Neural progenitor cell (in vitro differentiated cells): ENCODE data around the gene TBC1D7. TPM values are rescaled to one million over a fixed set of nuclear protein-coding genes. Genes with fewer than 3 reads are reported as not detected.
A peak's percentile ranks its signal among the peaks of the same experiment; 100 is the strongest.

Experiments used
- DNase-seq: peaks from one replicate; pipeline ENCODE4 v3.0.0-alpha.2; 2016; ENCODE audit warnings: low spot score
- H2AFZ ChIP-seq: fragments of 200-600 bp; sonication (generic); replicated peaks from 2 replicates; pipeline ENCODE4 v1.6.1; 2016; ENCODE audit warnings: antibody characterized with exemption
- H3F3A ChIP-seq: fragments of 200-600 bp; sonication (generic); 2 replicates; pipeline ENCODE4 v1.6.1; 2016; ENCODE audit warnings: antibody characterized with exemption, low read depth
- H3K27ac ChIP-seq: fragments of 200-600 bp; sonication (generic); 2 replicates; pipeline ENCODE4 v1.5.1; 2016; ENCODE audit warnings: mild to moderate bottlenecking
- H3K27me3 ChIP-seq: fragments of 200-600 bp; sonication (generic); 2 replicates; pipeline ENCODE4 v1.6.1; 2016; ENCODE audit warnings: mild to moderate bottlenecking, moderate library complexity
- H3K36me3 ChIP-seq: fragments of 200-600 bp; sonication (generic); 2 replicates; pipeline ENCODE4 v1.5.1; 2016
- H3K4me1 ChIP-seq: fragments of 200-600 bp; sonication (generic); 2 replicates; pipeline ENCODE4 v1.6.1; 2016; ENCODE audit warnings: mixed run types
- H3K4me2 ChIP-seq: fragments of 200-600 bp; sonication (generic); 2 replicates; pipeline ENCODE4 v1.6.1; 2016
- H3K4me3 ChIP-seq: fragments of 200-600 bp; sonication (generic); 2 replicates; pipeline ENCODE4 v1.5.1; 2016
- H3K79me2 ChIP-seq: fragments of 200-600 bp; sonication (generic); 2 replicates; pipeline ENCODE4 v1.6.1; 2016; ENCODE audit warnings: low read depth
- H3K9ac ChIP-seq: fragments of 200-600 bp; sonication (generic); 2 replicates; pipeline ENCODE4 v1.6.1; 2016
- H3K9me3 ChIP-seq: fragments of 200-600 bp; sonication (generic); 2 replicates; pipeline ENCODE4 v1.5.1; 2016; ENCODE audit warnings: low read depth
- H4K20me1 ChIP-seq: fragments of 200-600 bp; sonication (generic); 2 replicates; pipeline ENCODE4 v1.6.1; 2016; ENCODE audit warnings: low read depth
- H3K27ac Mint-ChIP-seq: 3 replicates; pipeline ENCODE4 v1.8.0; 2021; ENCODE audit warnings: mixed read lengths
- H3K27me3 Mint-ChIP-seq: 2 replicates; pipeline ENCODE4 v1.8.0; 2022; ENCODE audit warnings: low read depth, mild to moderate bottlenecking, inconsistent platforms, moderate library complexity, mixed read lengths; ENCODE audit not compliant: insufficient read depth
- H3K36me3 Mint-ChIP-seq: 3 replicates; pipeline ENCODE4 v1.8.0; 2021; ENCODE audit warnings: mixed read lengths
- H3K4me1 Mint-ChIP-seq: 3 replicates; pipeline ENCODE4 v1.8.0; 2021; ENCODE audit warnings: mixed read lengths
- H3K4me3 Mint-ChIP-seq: 3 replicates; pipeline ENCODE4 v1.8.0; 2021; ENCODE audit warnings: mild to moderate bottlenecking, moderate library complexity, mixed read lengths
- H3K9me3 Mint-ChIP-seq: 3 replicates; pipeline ENCODE4 v1.8.0; 2020; ENCODE audit warnings: mixed read lengths
- EZH2 ChIP-seq: fragments of 200-600 bp; sonication (generic); IDR thresholded peaks from 2 replicates; pipeline ENCODE4 v1.6.1; 2017; ENCODE audit warnings: antibody characterized with exemption, mild to moderate bottlenecking, moderate library complexity
- EZH2phosphoT487 ChIP-seq: fragments of 200-600 bp; sonication (generic); IDR thresholded peaks from 2 replicates; pipeline ENCODE4 v1.6.1; 2017; ENCODE audit warnings: antibody characterized with exemption
- total RNA-seq: library from RNA; depleted of rRNA; stranded (reverse); fragments of >200 nt; gene quantifications from 2 replicates; pipeline ENCODE4 v1.2.3, GENCODE V29; 2015; ENCODE audit warnings: low replicate concordance
- TF ChIP-seq, protein P1 (sequence below): fragments of 200-600 bp; sonication (generic); IDR thresholded peaks from 2 replicates; pipeline ENCODE4 v1.5.1; 2017; ENCODE audit warnings: antibody characterized with exemption, mild to moderate bottlenecking

The TBC1D7 gene
- total RNA-seq, 1 donor from 2014 or later = 54.9 TPM

GRCh38 chr6:13280254-13280653 is 48.1 kb downstream of the TBC1D7 start:
- no peak overlapping the region for H3K4me3 ChIP-seq
- no peaks in the 10 kb centered on the region for H4K20me1 ChIP-seq
- no peaks in the 10 kb centered on the region for H3K4me1 ChIP-seq
- Mint-ChIP-seq H3K27me3 (no peaks in the 10 kb centered on the region), H3K9me3 (no peaks in the 10 kb centered on the region), H3K4me1 (no peaks in the 10 kb centered on the region), H3K27ac (no peak overlapping the region), H3K36me3 (peaks cover 10% of the 10 kb centered on the region), H3K4me3 (no peak overlapping the region)
- no peak for DNase-seq
- H3K9ac ChIP-seq = no peak overlapping the region
- H3K27ac ChIP-seq = no peak overlapping the region
- no peaks in the 10 kb centered on the region for H3F3A ChIP-seq
- H3K79me2 ChIP-seq = no peaks in the 10 kb centered on the region
- no peaks in the 10 kb centered on the region for H3K27me3 ChIP-seq
- H3K36me3 ChIP-seq = no peaks in the 10 kb centered on the region
- H3K9me3 ChIP-seq = no peaks in the 10 kb centered on the region
- no peak overlapping the region for H2AFZ ChIP-seq
- H3K4me2 ChIP-seq = no peak overlapping the region
- TF ChIP-seq, protein P1, sequence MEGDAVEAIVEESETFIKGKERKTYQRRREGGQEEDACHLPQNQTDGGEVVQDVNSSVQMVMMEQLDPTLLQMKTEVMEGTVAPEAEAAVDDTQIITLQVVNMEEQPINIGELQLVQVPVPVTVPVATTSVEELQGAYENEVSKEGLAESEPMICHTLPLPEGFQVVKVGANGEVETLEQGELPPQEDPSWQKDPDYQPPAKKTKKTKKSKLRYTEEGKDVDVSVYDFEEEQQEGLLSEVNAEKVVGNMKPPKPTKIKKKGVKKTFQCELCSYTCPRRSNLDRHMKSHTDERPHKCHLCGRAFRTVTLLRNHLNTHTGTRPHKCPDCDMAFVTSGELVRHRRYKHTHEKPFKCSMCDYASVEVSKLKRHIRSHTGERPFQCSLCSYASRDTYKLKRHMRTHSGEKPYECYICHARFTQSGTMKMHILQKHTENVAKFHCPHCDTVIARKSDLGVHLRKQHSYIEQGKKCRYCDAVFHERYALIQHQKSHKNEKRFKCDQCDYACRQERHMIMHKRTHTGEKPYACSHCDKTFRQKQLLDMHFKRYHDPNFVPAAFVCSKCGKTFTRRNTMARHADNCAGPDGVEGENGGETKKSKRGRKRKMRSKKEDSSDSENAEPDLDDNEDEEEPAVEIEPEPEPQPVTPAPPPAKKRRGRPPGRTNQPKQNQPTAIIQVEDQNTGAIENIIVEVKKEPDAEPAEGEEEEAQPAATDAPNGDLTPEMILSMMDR = no peak
- TF ChIP-seq EZH2phosphoT487 = no peak
- no peak for TF ChIP-seq EZH2

DNA sequence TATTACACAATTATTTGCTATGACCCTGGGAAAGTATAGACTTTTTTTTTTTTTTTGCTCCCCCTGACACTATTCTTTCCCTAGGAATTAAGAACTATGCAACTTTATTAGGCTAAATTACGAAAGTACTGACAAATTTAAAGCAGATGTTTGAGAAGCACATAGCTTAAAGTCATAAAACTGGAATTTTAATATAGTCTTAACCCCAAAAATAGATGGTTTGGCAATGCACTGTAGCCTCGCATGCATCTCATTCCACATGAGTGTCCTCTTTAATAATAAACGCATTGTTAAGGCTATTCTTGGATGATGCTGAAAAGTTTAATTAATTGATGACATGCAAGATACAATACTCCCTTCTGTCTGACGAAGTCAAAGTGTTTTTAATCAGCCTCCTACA is 49.3 kb downstream of the TBC1D7 start:
- H3F3A ChIP-seq = no peaks in the 10 kb centered on the region
- H2AFZ ChIP-seq = no peak overlapping the region
- H3K4me1 ChIP-seq = peaks cover 9% of the 10 kb centered on the region
- H3K79me2 ChIP-seq = no peaks in the 10 kb centered on the region
- H3K36me3 ChIP-seq = no peaks in the 10 kb centered on the region
- H3K9ac ChIP-seq = no peak overlapping the region
- H3K27ac Mint-ChIP-seq = no peak overlapping the region
- no peaks in the 10 kb centered on the region for H3K9me3 Mint-ChIP-seq
- H3K36me3 Mint-ChIP-seq = peaks cover 7% of the 10 kb centered on the region
- no peak for DNase-seq
- no peak overlapping the region for H3K4me3 Mint-ChIP-seq
- H4K20me1 ChIP-seq = no peaks in the 10 kb centered on the region
- no peak overlapping the region for H3K27ac ChIP-seq
- TF ChIP-seq EZH2phosphoT487 = no peak
- TF ChIP-seq EZH2 = no peak
- TF ChIP-seq, protein P1 = no peak
- H3K4me2 ChIP-seq = no peak overlapping the region
- peaks cover 4% of the 10 kb centered on the region for H3K4me1 Mint-ChIP-seq
- H3K27me3 Mint-ChIP-seq = no peaks in the 10 kb centered on the region
- H3K9me3 ChIP-seq = no peaks in the 10 kb centered on the region
- no peak overlapping the region for H3K4me3 ChIP-seq
- H3K27me3 ChIP-seq = no peaks in the 10 kb centered on the region

DNA sequence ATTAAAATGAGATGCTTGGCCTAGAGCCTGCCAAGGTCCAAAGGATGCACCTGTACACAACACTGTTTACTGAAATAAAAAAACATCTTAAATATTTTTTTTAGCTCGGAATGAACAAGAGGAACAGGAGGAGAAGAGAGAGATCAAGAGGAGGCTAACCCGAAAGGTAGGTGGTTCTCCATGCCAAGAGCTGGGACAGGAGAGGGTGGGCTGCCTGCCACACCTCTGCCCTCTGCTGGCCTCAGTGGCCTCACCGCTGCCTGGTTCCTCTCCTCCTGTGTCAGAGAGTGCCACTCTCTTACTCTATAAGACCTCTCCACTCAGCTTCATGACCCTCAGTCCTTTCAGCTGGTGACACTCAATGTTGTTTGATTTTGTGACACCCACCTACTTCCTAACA is 50.2 kb downstream of the TBC1D7 start:
- Mint-ChIP-seq H3K36me3 (peaks cover under 1% of the 10 kb centered on the region), H3K27ac (no peak overlapping the region), H3K4me1 (peaks cover 6% of the 10 kb centered on the region), H3K4me3 (no peak overlapping the region), H3K9me3 (no peaks in the 10 kb centered on the region), H3K27me3 (no peaks in the 10 kb centered on the region)
- Histone ChIP-seq H3K36me3 (no peaks in the 10 kb centered on the region), H3K9ac (no peak overlapping the region), H3K4me1 (peaks cover 9% of the 10 kb centered on the region), H3K9me3 (no peaks in the 10 kb centered on the region), H3F3A (no peaks in the 10 kb centered on the region), H3K27me3 (no peaks in the 10 kb centered on the region), H3K4me3 (no peak overlapping the region), H3K79me2 (no peaks in the 10 kb centered on the region), H3K4me2 (no peak overlapping the region), H2AFZ (no peak overlapping the region), H3K27ac (no peak overlapping the region), H4K20me1 (no peaks in the 10 kb centered on the region)
- DNase-seq = peak; percentile 56
- no peak for TF ChIP-seq EZH2phosphoT487
- TF ChIP-seq, protein P1 = peak; percentile 65

DNA sequence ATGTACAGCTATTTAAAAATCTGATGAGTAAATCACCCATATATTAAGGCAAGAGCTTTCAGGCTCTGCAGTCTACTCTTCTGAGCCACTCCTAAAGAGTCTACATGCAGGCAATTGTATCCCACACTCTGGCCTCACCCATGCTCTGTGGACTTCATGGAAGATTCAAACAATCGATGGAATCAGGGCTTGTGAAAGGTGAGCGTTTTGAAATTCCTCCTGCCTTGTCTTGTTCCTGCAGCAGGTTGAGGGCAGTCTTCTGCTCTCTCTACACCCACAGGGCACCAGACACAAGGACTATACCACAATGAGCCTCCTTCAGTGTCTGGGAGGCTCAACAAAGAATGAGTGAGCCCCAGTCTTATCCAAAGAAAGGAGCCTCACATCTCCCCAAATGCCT is 51.1 kb downstream of the TBC1D7 start:
- Histone ChIP-seq H3K4me1 (peaks cover 9% of the 10 kb centered on the region), H3K36me3 (no peaks in the 10 kb centered on the region), H3F3A (no peaks in the 10 kb centered on the region), H3K4me2 (no peak overlapping the region), H3K4me3 (no peak overlapping the region), H3K27ac (no peak overlapping the region), H3K27me3 (no peaks in the 10 kb centered on the region), H3K9ac (no peak overlapping the region), H3K79me2 (no peaks in the 10 kb centered on the region), H3K9me3 (no peaks in the 10 kb centered on the region), H2AFZ (no peak overlapping the region), H4K20me1 (no peaks in the 10 kb centered on the region)
- no peak overlapping the region for H3K27ac Mint-ChIP-seq
- no peak for DNase-seq
- TF ChIP-seq EZH2phosphoT487 (no peak), EZH2 (no peak)
- TF ChIP-seq, protein P1 = no peak
- H3K4me3 Mint-ChIP-seq = no peak overlapping the region
- H3K27me3 Mint-ChIP-seq = no peaks in the 10 kb centered on the region
- H3K36me3 Mint-ChIP-seq = no peaks in the 10 kb centered on the region
- no peaks in the 10 kb centered on the region for H3K9me3 Mint-ChIP-seq
- peaks cover 6% of the 10 kb centered on the region for H3K4me1 Mint-ChIP-seq
